Activated gamma-delta T cell treated with anti-CD3 and anti-CD28 coated beads, Interleukin-2, amount 50 U/mL, for 16 hours (primary cell): ENCODE data around the gene PTGDR.
A peak's percentile ranks its signal among the peaks of the same experiment; 100 is the strongest.

ENCODE experiments used
- DNase-seq: peaks from one replicate; pipeline ENCODE4 v3.0.0-alpha.2; 2020; ENCODE audit warnings: low read depth

PTGDR gene

GRCh38 chr14:52312931-52313355, 45.4 kb downstream of the PTGDR start:
- DNase-seq = no peak

GRCh38 chr14:52313462-52313861, 46.0 kb downstream of the PTGDR start:
- no peak for DNase-seq

- peak; percentile 70 for DNase-seq
Observed at GRCh38 chr14:52313903-52314594, 46.6 kb downstream of the PTGDR start, which contains the start of gene PTGER2. TSS of gene PTGER2 (plus strand) at chr14:52314312. CDS start at chr14:52314549, 237 bp downstream.

- no peak for DNase-seq
Observed at GRCh38 chr14:52314595-52315354, 47.3 kb downstream of the PTGDR start.

- DNase-seq = no peak
Observed at GRCh38 chr14:52315355-52315718, 47.8 kb downstream of the PTGDR start.

- no peak for DNase-seq
Observed at GRCh38 chr14:52318062-52318461, 50.6 kb downstream of the PTGDR start.

- DNase-seq = no peak
Observed at GRCh38 chr14:52318826-52319645, 51.5 kb downstream of the PTGDR start.

GRCh38 chr14:52319919-52320318, 52.4 kb downstream of the PTGDR start:
- DNase-seq = no peak

- no peak for DNase-seq
Observed at GRCh38 chr14:52325126-52325525, 57.6 kb downstream of the PTGDR start.

GRCh38 chr14:52325630-52326029, 58.1 kb downstream of the PTGDR start:
- no peak for DNase-seq
